Measurements from ENCODE around the gene PITRM1. TPM values are rescaled to one million over a fixed set of nuclear protein-coding genes. Genes with fewer than 3 reads are reported as not detected.

PITRM1 gene
- polyA plus RNA-seq, 1 experiment, result 68.5 TPM

- ChIA-PET POLR2A (no interaction called here), CTCF (no interaction called here)
- Histone ChIP-seq H3K4me3 (ENCODE audit: low read depth, low read length) (no peak overlapping the region), H3K36me3 (ENCODE audit: control insufficient read depth, insufficient read depth, low read length) (peaks cover 50% of the 10 kb centered on the region), H3K27me3 (ENCODE audit: control insufficient read depth, insufficient read depth, low read length) (no peaks in the 10 kb centered on the region)
- no peak for DNase-seq (ENCODE audit: low read depth)
- TF ChIP-seq CTCF (IDR thresholded peaks at IDR 0.05; ENCODE audit: insufficient read depth, low read depth, low read length), result no peak
Observed at GRCh38 chr10:3109633-3110032, 62.9 kb downstream of the PITRM1 start.

GRCh38 chr10:3109196-3109595 is 63.4 kb downstream of the PITRM1 start:
- no peak for DNase-seq (ENCODE audit: low read depth)
- ChIA-PET POLR2A (no interaction called here), CTCF (interaction anchor here (0.6 kb wide), 1 partner anchor 11 kb away, joined by 3 read pairs; no protein-coding TSS in a partner anchor)
- H3K4me3 ChIP-seq (ENCODE audit: low read depth, low read length), result no peak overlapping the region
- no peaks in the 10 kb centered on the region for H3K27me3 ChIP-seq (ENCODE audit: control insufficient read depth, insufficient read depth, low read length)
- TF ChIP-seq CTCF (IDR thresholded peaks at IDR 0.05; ENCODE audit: insufficient read depth, low read depth, low read length), result no peak
- peaks cover 50% of the 10 kb centered on the region for H3K36me3 ChIP-seq (ENCODE audit: control insufficient read depth, insufficient read depth, low read length)

GRCh38 chr10:3108575-3109105 is 63.9 kb downstream of the PITRM1 start:
- H3K4me3 ChIP-seq (ENCODE audit: low read depth, low read length), result no peak overlapping the region
- H3K36me3 ChIP-seq (ENCODE audit: control insufficient read depth, insufficient read depth, low read length), result peaks cover 50% of the 10 kb centered on the region
- DNase-seq (ENCODE audit: low read depth), result no peak
- ChIA-PET POLR2A (no interaction called here), CTCF (interaction anchor here (0.6 to 2.6 kb wide), 2 partner anchors 11 to 12 kb away, joined by 3 to 5 read pairs; no protein-coding TSS in a partner anchor)
- H3K27me3 ChIP-seq (ENCODE audit: control insufficient read depth, insufficient read depth, low read length), result no peaks in the 10 kb centered on the region
- no peak for TF ChIP-seq CTCF (IDR thresholded peaks at IDR 0.05; ENCODE audit: insufficient read depth, low read depth, low read length)

GRCh38 chr10:3108033-3108432 is 64.5 kb downstream of the PITRM1 start:
- no peak for DNase-seq (ENCODE audit: low read depth)
- ChIA-PET CTCF (interaction anchor here (2.6 kb wide), 1 partner anchor 12 kb away, joined by 5 read pairs; no protein-coding TSS in a partner anchor), POLR2A (no interaction called here)
- TF ChIP-seq CTCF (IDR thresholded peaks at IDR 0.05; ENCODE audit: insufficient read depth, low read depth, low read length), result no peak
- Histone ChIP-seq H3K4me3 (ENCODE audit: low read depth, low read length) (no peak overlapping the region), H3K27me3 (ENCODE audit: control insufficient read depth, insufficient read depth, low read length) (no peaks in the 10 kb centered on the region), H3K36me3 (ENCODE audit: control insufficient read depth, insufficient read depth, low read length) (peaks cover 45% of the 10 kb centered on the region)

- no peak for TF ChIP-seq CTCF (IDR thresholded peaks at IDR 0.05; ENCODE audit: insufficient read depth, low read depth, low read length)
- ChIA-PET CTCF (interaction anchor here (2.6 kb wide), 1 partner anchor 12 kb away, joined by 5 read pairs; no protein-coding TSS in a partner anchor), POLR2A (no interaction called here)
- Histone ChIP-seq H3K4me3 (ENCODE audit: low read depth, low read length) (no peak overlapping the region), H3K27me3 (ENCODE audit: control insufficient read depth, insufficient read depth, low read length) (no peaks in the 10 kb centered on the region), H3K36me3 (ENCODE audit: control insufficient read depth, insufficient read depth, low read length) (peaks cover 45% of the 10 kb centered on the region)
- no peak for DNase-seq (ENCODE audit: low read depth)
Observed at GRCh38 chr10:3107426-3107961, 65.1 kb downstream of the PITRM1 start.

Data from BJ (cell line).